Sigmoid colon (tissue), 7 donors: ENCODE measurements around the gene TOP1. TPM values are rescaled to one million over a fixed set of nuclear protein-coding genes. Genes with fewer than 3 reads are reported as not detected.
"Not testable (repeated sequence)": the region's sequence is repeated elsewhere in the genome, so short reads cannot be mapped to it uniquely, and the experiment has no call there.

Experiments
- DNase-seq: peaks from one replicate; pipeline ENCODE4 v3.0.0-alpha.2; 2019
- H3K27ac ChIP-seq, 4 donors: fragments of 200-600 bp; sonication (generic); one replicate each; pipeline ENCODE4 v1.5.1; 2016 to 2019; ENCODE audit warnings: mild to moderate bottlenecking in 1 of 4
- H3K27me3 ChIP-seq, 3 donors: fragments of 200-600 bp; sonication (generic); one replicate each; pipeline ENCODE4 v1.5.1; 2019; ENCODE audit warnings: mild to moderate bottlenecking in 1 of 3
- H3K36me3 ChIP-seq, 4 donors: fragments of 200-600 bp; sonication (generic); one replicate each; pipeline ENCODE4 v1.5.1; 2016 to 2019
- H3K4me1 ChIP-seq, 4 donors: fragments of 200-600 bp; sonication (generic); one replicate each; pipeline ENCODE4 v1.5.1; 2017 to 2019
- H3K4me3 ChIP-seq, 4 donors: fragments of 200-600 bp; sonication (generic); one replicate each; pipeline ENCODE4 v1.5.1; 2017 to 2019; ENCODE audit warnings: mild to moderate bottlenecking in 2 of 4, moderate library complexity in 1 of 4
- H3K9me3 ChIP-seq, 4 donors: fragments of 200-600 bp in 3 of 4; sonication (generic) in 3 of 4; one replicate each; pipeline versions ENCODE4 v1.5.1 to v1.6.1; 2013 to 2019
- EP300 ChIP-seq, 4 donors: sonication (generic); formaldehyde crosslinking; IDR thresholded peaks; one replicate each; pipeline ENCODE4 v1.6.1; 2017; ENCODE audit warnings: antibody characterized with exemption in 4 of 4
- POLR2A ChIP-seq, 2 donors: fragments of 450-650 bp; IDR thresholded peaks; one replicate each; pipeline ENCODE4 v1.6.1; 2016; ENCODE audit warnings: antibody characterized with exemption in 2 of 2, mild to moderate bottlenecking in 2 of 2, moderate library complexity in 2 of 2
- POLR2AphosphoS5 ChIP-seq, 4 donors: sonication (generic); formaldehyde crosslinking; IDR thresholded peaks; one replicate each; pipeline ENCODE4 v1.6.1; 2017; ENCODE audit warnings: antibody characterized with exemption in 4 of 4
- WGBS, 2 donors: extraction: QIAGEN DNeasy Blood & Tissue Kit; methylation state at CpG; one replicate each; pipeline ENCODE4 v1.1.7; 2013; 5-methylcytosine and 5-hydroxymethylcytosine counted together
- intact Hi-C: fragments of 100-400 bp; cut with DNase I; formaldehyde crosslinking; loops from one replicate; pipeline ENCODE4 v1.15.1; 2023
- polyA plus RNA-seq, 3 donors: library from polyadenylated mRNA; stranded (reverse); fragments of 200-250 nt; gene quantifications; one replicate each; pipeline ENCODE4 v1.2.3, GENCODE V29; 2013
- total RNA-seq, 4 donors: library from RNA; depleted of rRNA; stranded (reverse); fragments of >200 nt; gene quantifications; one replicate each; pipeline ENCODE4 v1.1.0, GENCODE V29; 2016
- TF ChIP-seq, protein P1 (sequence below), 4 experiments: fragments of 450-650 bp in 3 of 4; fragments of 200-600 bp in 1 of 4; IDR thresholded peaks; one replicate each; pipeline ENCODE4 v1.5.1; 2016 to 2019; ENCODE audit warnings: antibody characterized with exemption in 4 of 4, mild to moderate bottlenecking in 3 of 4, moderate library complexity in 2 of 4
- donor health status: healthy with polysubstance abuse.
- donor health status: Bipolar disorder and iron deficiency.
- donor health status: healthy.

The TOP1 gene
- total and polyA plus RNA-seq, 7 donors = 22.0 to 45.0 (median 26.4) TPM

DNA sequence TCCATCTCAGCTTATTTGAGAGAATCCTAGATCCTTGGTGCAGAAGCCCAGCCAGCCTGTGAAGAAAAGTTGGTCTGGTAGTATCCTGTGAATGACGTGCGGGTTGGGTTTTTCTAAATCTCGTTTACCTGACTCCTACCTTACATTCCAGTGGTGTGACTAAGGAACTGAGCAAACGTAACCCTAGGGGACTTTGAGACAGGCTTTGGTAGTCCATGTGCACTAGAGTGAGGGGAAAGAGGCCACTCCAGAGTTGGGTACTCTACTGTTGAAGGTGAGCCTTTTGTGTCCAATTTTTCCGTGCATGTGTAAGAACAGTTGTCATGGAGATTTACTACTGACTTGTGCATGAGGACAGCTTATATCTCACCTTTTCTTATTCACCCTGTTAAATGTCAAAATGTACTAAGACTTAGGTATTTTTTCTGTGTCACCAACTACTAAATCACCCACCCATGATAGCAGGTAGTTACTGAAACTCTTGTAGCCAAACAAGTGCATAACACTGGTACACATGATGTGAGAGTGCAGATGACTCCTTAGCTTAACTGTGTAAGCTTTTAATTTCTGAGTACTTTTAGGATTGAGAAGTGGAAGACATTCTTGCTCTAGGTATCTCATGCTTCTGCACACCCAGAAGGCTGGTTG, 82.4 kb downstream of the TOP1 start:
- Histone ChIP-seq H3K27ac (no peak overlapping the region), H3K36me3 (peaks cover 21 to 74% (median 33%) of the 10 kb centered on the region in 4 donors), H3K9me3 (no peaks in the 10 kb centered on the region), H3K4me1 (no peaks in the 10 kb centered on the region), H3K4me3 (no peak overlapping the region), H3K27me3 (no peaks in the 10 kb centered on the region)
- 83 to 92% methylated on average over 5 of the region's 5 CpGs for WGBS, 2 donors
- DNase-seq = no peak
- intact Hi-C loops = no loop called here
- TF ChIP-seq POLR2AphosphoS5 (IDR thresholded peaks at IDR 0.05) (no peak), POLR2A (IDR thresholded peaks at IDR 0.05) (no peak), EP300 (IDR thresholded peaks at IDR 0.05) (no peak)
- TF ChIP-seq, protein P1, sequence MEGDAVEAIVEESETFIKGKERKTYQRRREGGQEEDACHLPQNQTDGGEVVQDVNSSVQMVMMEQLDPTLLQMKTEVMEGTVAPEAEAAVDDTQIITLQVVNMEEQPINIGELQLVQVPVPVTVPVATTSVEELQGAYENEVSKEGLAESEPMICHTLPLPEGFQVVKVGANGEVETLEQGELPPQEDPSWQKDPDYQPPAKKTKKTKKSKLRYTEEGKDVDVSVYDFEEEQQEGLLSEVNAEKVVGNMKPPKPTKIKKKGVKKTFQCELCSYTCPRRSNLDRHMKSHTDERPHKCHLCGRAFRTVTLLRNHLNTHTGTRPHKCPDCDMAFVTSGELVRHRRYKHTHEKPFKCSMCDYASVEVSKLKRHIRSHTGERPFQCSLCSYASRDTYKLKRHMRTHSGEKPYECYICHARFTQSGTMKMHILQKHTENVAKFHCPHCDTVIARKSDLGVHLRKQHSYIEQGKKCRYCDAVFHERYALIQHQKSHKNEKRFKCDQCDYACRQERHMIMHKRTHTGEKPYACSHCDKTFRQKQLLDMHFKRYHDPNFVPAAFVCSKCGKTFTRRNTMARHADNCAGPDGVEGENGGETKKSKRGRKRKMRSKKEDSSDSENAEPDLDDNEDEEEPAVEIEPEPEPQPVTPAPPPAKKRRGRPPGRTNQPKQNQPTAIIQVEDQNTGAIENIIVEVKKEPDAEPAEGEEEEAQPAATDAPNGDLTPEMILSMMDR (IDR thresholded peaks at IDR 0.05) = no peak

DNA sequence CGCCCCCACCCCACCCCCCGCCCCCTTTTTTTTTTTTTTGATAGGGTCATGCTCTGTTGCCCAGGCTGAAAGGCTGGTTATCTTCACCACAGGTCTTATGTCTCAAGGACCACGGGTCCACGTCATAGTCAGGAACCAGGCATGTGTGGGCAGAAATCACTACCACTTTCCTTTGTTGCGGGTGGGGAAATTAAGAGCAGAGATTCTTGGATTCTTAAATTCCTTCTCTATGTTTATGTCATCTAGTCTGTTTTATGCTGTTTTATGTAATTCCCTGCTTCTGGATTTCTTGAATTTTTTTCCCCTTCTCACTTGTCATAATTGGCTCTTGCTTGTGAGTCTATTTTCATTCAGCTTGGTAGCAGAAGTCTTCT, 82.9 kb downstream of the TOP1 start:
- Histone ChIP-seq H3K9me3 (no peaks in the 10 kb centered on the region), H3K4me1 (no peaks in the 10 kb centered on the region), H3K4me3 (no peak overlapping the region), H3K27ac (no peak overlapping the region), H3K27me3 (no peaks in the 10 kb centered on the region), H3K36me3 (peaks cover 26 to 77% (median 38%) of the 10 kb centered on the region in 4 donors)
- no peak for TF ChIP-seq POLR2A (IDR thresholded peaks at IDR 0.05)
- TF ChIP-seq, protein P1 (IDR thresholded peaks at IDR 0.05) = no peak
- no peak for TF ChIP-seq POLR2AphosphoS5 (IDR thresholded peaks at IDR 0.05)
- no peak for TF ChIP-seq EP300 (IDR thresholded peaks at IDR 0.05)
- WGBS, 2 donors = 86 to 90% methylated on average over 5 of the region's 5 CpGs
- intact Hi-C loops = no loop called here
- DNase-seq = no peak

DNA sequence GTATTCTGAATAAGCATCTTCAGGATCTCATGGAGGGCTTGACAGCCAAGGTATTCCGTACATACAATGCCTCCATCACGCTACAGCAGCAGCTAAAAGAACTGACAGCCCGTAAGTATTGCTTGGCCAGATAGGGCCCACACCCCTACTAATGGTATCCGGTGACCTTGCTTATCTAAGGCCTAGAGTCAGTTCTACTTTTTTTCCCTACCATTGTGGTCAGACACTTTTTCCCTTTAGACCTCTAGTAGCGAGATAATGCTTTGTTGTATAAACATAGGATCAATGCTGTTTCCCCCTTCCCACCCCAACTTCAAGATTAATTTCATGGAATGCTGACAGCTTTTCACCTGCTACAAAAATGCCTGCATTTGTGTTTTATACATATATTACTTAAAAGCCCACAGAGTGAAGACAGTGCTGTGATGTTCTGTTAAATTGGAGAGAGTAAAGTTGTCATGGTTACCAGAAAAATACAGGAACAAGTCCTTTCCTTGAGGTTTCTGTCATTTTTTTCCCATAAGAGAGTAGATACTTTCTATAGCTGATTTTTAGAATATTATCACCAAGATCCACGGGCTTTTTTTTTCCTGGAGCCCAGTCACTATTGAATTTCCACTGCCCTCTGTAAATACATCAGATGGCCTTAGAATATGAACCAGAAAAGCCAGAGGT, 87.8 kb downstream of the TOP1 start:
- H3K4me3 ChIP-seq = no peak overlapping the region
- H3K36me3 ChIP-seq = peaks cover 38 to 98% (median 61%) of the 10 kb centered on the region in 4 donors
- WGBS, 2 donors = 89 to 91% methylated on average over 6 of the region's 6 CpGs
- DNase-seq = no peak
- H3K27me3 ChIP-seq = no peaks in the 10 kb centered on the region
- intact Hi-C loops = no loop called here
- H3K4me1 ChIP-seq = peaks cover 0 to 11% (median 0%) of the 10 kb centered on the region in 4 donors
- TF ChIP-seq POLR2A (IDR thresholded peaks at IDR 0.05) (no peak), POLR2AphosphoS5 (IDR thresholded peaks at IDR 0.05) (no peak), EP300 (IDR thresholded peaks at IDR 0.05) (no peak)
- TF ChIP-seq, protein P1 (IDR thresholded peaks at IDR 0.05) = no peak
- no peaks in the 10 kb centered on the region for H3K9me3 ChIP-seq
- H3K27ac ChIP-seq = no peak overlapping the region

DNA sequence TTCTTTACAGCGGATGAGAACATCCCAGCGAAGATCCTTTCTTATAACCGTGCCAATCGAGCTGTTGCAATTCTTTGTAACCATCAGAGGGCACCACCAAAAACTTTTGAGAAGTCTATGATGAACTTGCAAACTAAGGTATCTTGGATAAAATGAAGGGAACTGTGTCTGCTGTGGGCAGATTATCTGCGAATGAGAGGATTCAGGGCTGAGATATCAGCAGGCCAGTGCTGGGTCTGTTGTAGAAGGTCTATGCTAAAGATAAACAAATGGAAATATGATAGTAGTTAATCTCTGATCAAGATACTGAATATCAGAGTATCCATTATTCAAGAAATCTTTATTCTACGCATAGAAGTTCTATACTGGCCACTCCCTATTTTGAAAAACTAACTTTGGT, 89.5 kb downstream of the TOP1 start:
- Histone ChIP-seq H3K36me3 (peaks cover 52 to 100% (median 75%) of the 10 kb centered on the region in 4 donors), H3K4me1 (peaks cover 0 to 11% (median 0%) of the 10 kb centered on the region in 4 donors)
- H3K27ac ChIP-seq, DNase-seq, H3K4me3 ChIP-seq, intact Hi-C loops, H3K9me3 ChIP-seq, H3K27me3 ChIP-seq: not testable (repeated sequence)
- WGBS, 2 donors = 86 to 88% methylated on average over 6 of the region's 6 CpGs

DNA sequence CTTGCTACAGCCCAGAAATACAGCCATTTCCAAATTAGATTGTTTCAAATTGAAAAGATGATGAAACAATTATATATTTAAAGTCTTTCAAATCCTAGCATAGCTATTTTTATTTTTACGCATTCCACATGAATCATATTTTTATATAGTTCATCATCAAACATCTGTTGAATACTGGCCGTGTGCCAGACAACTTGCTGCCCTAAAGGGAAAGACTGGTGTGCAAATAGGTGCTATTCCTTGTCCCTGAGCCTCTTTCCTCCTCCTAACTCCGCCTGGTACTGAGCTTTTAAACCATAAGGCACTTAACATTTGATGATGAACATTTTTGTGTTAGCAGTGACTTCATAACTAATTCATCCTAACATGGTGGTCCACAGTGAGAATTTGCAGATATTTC, 90.0 kb downstream of the TOP1 start:
- Histone ChIP-seq H3K36me3 (peaks cover 52 to 100% (median 75%) of the 10 kb centered on the region in 4 donors), H3K9me3 (no peaks in the 10 kb centered on the region), H3K27ac (no peak overlapping the region), H3K4me1 (peaks cover 0 to 11% (median 0%) of the 10 kb centered on the region in 4 donors), H3K4me3 (no peak overlapping the region), H3K27me3 (no peaks in the 10 kb centered on the region)
- intact Hi-C loops = no loop called here
- TF ChIP-seq EP300 (IDR thresholded peaks at IDR 0.05) = no peak
- no peak for TF ChIP-seq POLR2A (IDR thresholded peaks at IDR 0.05)
- TF ChIP-seq POLR2AphosphoS5 (IDR thresholded peaks at IDR 0.05) = no peak
- TF ChIP-seq, protein P1 (IDR thresholded peaks at IDR 0.05) = no peak
- no peak for DNase-seq
- 60 to 76% methylated on average over 3 of the region's 3 CpGs for WGBS, 2 donors
